ENCODE measurements around the gene CNTLN.

The CNTLN gene

GRCh38 chr9:17294822-17295624 is 160.2 kb downstream of the CNTLN start:
- Histone ChIP-seq H3K27ac (ENCODE audit: low read depth, low read length, severe bottlenecking) (no peak overlapping the region), H3K4me3 (ENCODE audit: extremely low read depth, insufficient read depth, low read length, poor library complexity, severe bottlenecking) (no peak overlapping the region), H3K4me1 (ENCODE audit: control insufficient read depth, insufficient read depth, low read length, poor library complexity, severe bottlenecking) (peaks cover 3% of the 10 kb centered on the region), H3K36me3 (ENCODE audit: control insufficient read depth, insufficient read depth, low read length) (no peaks in the 10 kb centered on the region), H3K9me3 (ENCODE audit: control insufficient read depth, low read length) (no peaks in the 10 kb centered on the region)
- WGBS, 2 experiments (ENCODE audit: insufficient coverage in 2 of 2) = 94 to 96% methylated on average over 32 to 34 of the region's 41 CpGs

- Histone ChIP-seq H3K27ac (ENCODE audit: low read depth, low read length, severe bottlenecking) (no peak overlapping the region), H3K4me3 (ENCODE audit: extremely low read depth, insufficient read depth, low read length, poor library complexity, severe bottlenecking) (no peak overlapping the region), H3K9me3 (ENCODE audit: control insufficient read depth, low read length) (no peaks in the 10 kb centered on the region), H3K36me3 (ENCODE audit: control insufficient read depth, insufficient read depth, low read length) (no peaks in the 10 kb centered on the region), H3K4me1 (ENCODE audit: control insufficient read depth, insufficient read depth, low read length, poor library complexity, severe bottlenecking) (no peaks in the 10 kb centered on the region)
These were observed 180.5 kb downstream of the CNTLN start for GRCh38 chr9:17315341-17315740.

GRCh38 chr9:17318821-17319320 is 184.0 kb downstream of the CNTLN start:
- Histone ChIP-seq H3K4me1 (ENCODE audit: control insufficient read depth, insufficient read depth, low read length, poor library complexity, severe bottlenecking) (no peaks in the 10 kb centered on the region), H3K36me3 (ENCODE audit: control insufficient read depth, insufficient read depth, low read length) (no peaks in the 10 kb centered on the region), H3K4me3 (ENCODE audit: extremely low read depth, insufficient read depth, low read length, poor library complexity, severe bottlenecking) (no peak overlapping the region), H3K27ac (ENCODE audit: low read depth, low read length, severe bottlenecking) (no peak overlapping the region), H3K9me3 (ENCODE audit: control insufficient read depth, low read length) (no peaks in the 10 kb centered on the region)
- WGBS, 2 experiments (ENCODE audit: insufficient coverage in 2 of 2) = 100% methylated on average over 1 to 3 of the region's 4 CpGs

GRCh38 chr9:17319864-17320263 is 185.0 kb downstream of the CNTLN start:
- Histone ChIP-seq H3K4me1 (ENCODE audit: control insufficient read depth, insufficient read depth, low read length, poor library complexity, severe bottlenecking) (no peaks in the 10 kb centered on the region), H3K9me3 (ENCODE audit: control insufficient read depth, low read length) (no peaks in the 10 kb centered on the region), H3K36me3 (ENCODE audit: control insufficient read depth, insufficient read depth, low read length) (no peaks in the 10 kb centered on the region), H3K4me3 (ENCODE audit: extremely low read depth, insufficient read depth, low read length, poor library complexity, severe bottlenecking) (no peak overlapping the region), H3K27ac (ENCODE audit: low read depth, low read length, severe bottlenecking) (no peak overlapping the region)
- no CpG with 5 or more reads among the region's 1 CpG for WGBS, 2 experiments (ENCODE audit: insufficient coverage in 2 of 2)

- no peaks in the 10 kb centered on the region for H3K36me3 ChIP-seq (ENCODE audit: control insufficient read depth, insufficient read depth, low read length)
- no peak overlapping the region for H3K27ac ChIP-seq (ENCODE audit: low read depth, low read length, severe bottlenecking)
- no peaks in the 10 kb centered on the region for H3K4me1 ChIP-seq (ENCODE audit: control insufficient read depth, insufficient read depth, low read length, poor library complexity, severe bottlenecking)
- 92% methylated on average over 3 of the region's 10 CpGs; no CpG with 5 or more reads in 1 of the 2 experiments for WGBS, 2 experiments (ENCODE audit: insufficient coverage in 2 of 2)
- no peaks in the 10 kb centered on the region for H3K9me3 ChIP-seq (ENCODE audit: control insufficient read depth, low read length)
- no peak overlapping the region for H3K4me3 ChIP-seq (ENCODE audit: extremely low read depth, insufficient read depth, low read length, poor library complexity, severe bottlenecking)
These were observed 188.3 kb downstream of the CNTLN start for GRCh38 chr9:17322882-17323864.

- Histone ChIP-seq H3K36me3 (ENCODE audit: control insufficient read depth, insufficient read depth, low read length) (no peaks in the 10 kb centered on the region), H3K4me3 (ENCODE audit: extremely low read depth, insufficient read depth, low read length, poor library complexity, severe bottlenecking) (no peak overlapping the region), H3K27ac (ENCODE audit: low read depth, low read length, severe bottlenecking) (no peak overlapping the region), H3K9me3 (ENCODE audit: control insufficient read depth, low read length) (no peaks in the 10 kb centered on the region), H3K4me1 (ENCODE audit: control insufficient read depth, insufficient read depth, low read length, poor library complexity, severe bottlenecking) (no peaks in the 10 kb centered on the region)
- WGBS, 2 experiments (ENCODE audit: insufficient coverage in 2 of 2) = 83 to 100% methylated on average over 1 to 2 of the region's 2 CpGs
These were observed 193.5 kb downstream of the CNTLN start for GRCh38 chr9:17328331-17328730.

GRCh38 chr9:17330097-17330496 is 195.3 kb downstream of the CNTLN start:
- Histone ChIP-seq H3K9me3 (ENCODE audit: control insufficient read depth, low read length) (no peaks in the 10 kb centered on the region), H3K36me3 (ENCODE audit: control insufficient read depth, insufficient read depth, low read length) (no peaks in the 10 kb centered on the region), H3K4me1 (ENCODE audit: control insufficient read depth, insufficient read depth, low read length, poor library complexity, severe bottlenecking) (no peaks in the 10 kb centered on the region), H3K27ac (ENCODE audit: low read depth, low read length, severe bottlenecking) (no peak overlapping the region), H3K4me3 (ENCODE audit: extremely low read depth, insufficient read depth, low read length, poor library complexity, severe bottlenecking) (no peak overlapping the region)

- Histone ChIP-seq H3K4me1 (ENCODE audit: control insufficient read depth, insufficient read depth, low read length, poor library complexity, severe bottlenecking) (no peaks in the 10 kb centered on the region), H3K27ac (ENCODE audit: low read depth, low read length, severe bottlenecking) (no peak overlapping the region), H3K36me3 (ENCODE audit: control insufficient read depth, insufficient read depth, low read length) (no peaks in the 10 kb centered on the region), H3K4me3 (ENCODE audit: extremely low read depth, insufficient read depth, low read length, poor library complexity, severe bottlenecking) (no peak overlapping the region), H3K9me3 (ENCODE audit: control insufficient read depth, low read length) (no peaks in the 10 kb centered on the region)
- WGBS, 2 experiments (ENCODE audit: insufficient coverage in 2 of 2) = no CpG with 5 or more reads among the region's 3 CpGs
These were observed 197.3 kb downstream of the CNTLN start for GRCh38 chr9:17332115-17332514.

GRCh38 chr9:17339156-17339555 is 204.3 kb downstream of the CNTLN start:
- H3K27ac ChIP-seq (ENCODE audit: low read depth, low read length, severe bottlenecking) = no peak overlapping the region
- no peaks in the 10 kb centered on the region for H3K9me3 ChIP-seq (ENCODE audit: control insufficient read depth, low read length)
- H3K4me1 ChIP-seq (ENCODE audit: control insufficient read depth, insufficient read depth, low read length, poor library complexity, severe bottlenecking) = no peaks in the 10 kb centered on the region
- H3K36me3 ChIP-seq (ENCODE audit: control insufficient read depth, insufficient read depth, low read length) = no peaks in the 10 kb centered on the region
- no peak overlapping the region for H3K4me3 ChIP-seq (ENCODE audit: extremely low read depth, insufficient read depth, low read length, poor library complexity, severe bottlenecking)

- no peak overlapping the region for H3K27ac ChIP-seq (ENCODE audit: low read depth, low read length, severe bottlenecking)
- no peaks in the 10 kb centered on the region for H3K36me3 ChIP-seq (ENCODE audit: control insufficient read depth, insufficient read depth, low read length)
- H3K4me1 ChIP-seq (ENCODE audit: control insufficient read depth, insufficient read depth, low read length, poor library complexity, severe bottlenecking) = no peaks in the 10 kb centered on the region
- no peaks in the 10 kb centered on the region for H3K9me3 ChIP-seq (ENCODE audit: control insufficient read depth, low read length)
- 94 to 100% methylated on average over 2 to 4 of the region's 4 CpGs for WGBS, 2 experiments (ENCODE audit: insufficient coverage in 2 of 2)
- H3K4me3 ChIP-seq (ENCODE audit: extremely low read depth, insufficient read depth, low read length, poor library complexity, severe bottlenecking) = no peak overlapping the region
These were observed 207.9 kb downstream of the CNTLN start for GRCh38 chr9:17342696-17343095.

GRCh38 chr9:17349831-17350230 is 215.0 kb downstream of the CNTLN start:
- no peaks in the 10 kb centered on the region for H3K36me3 ChIP-seq (ENCODE audit: control insufficient read depth, insufficient read depth, low read length)
- H3K27ac ChIP-seq (ENCODE audit: low read depth, low read length, severe bottlenecking) = no peak overlapping the region
- no peaks in the 10 kb centered on the region for H3K9me3 ChIP-seq (ENCODE audit: control insufficient read depth, low read length)
- no peaks in the 10 kb centered on the region for H3K4me1 ChIP-seq (ENCODE audit: control insufficient read depth, insufficient read depth, low read length, poor library complexity, severe bottlenecking)
- H3K4me3 ChIP-seq (ENCODE audit: extremely low read depth, insufficient read depth, low read length, poor library complexity, severe bottlenecking) = no peak overlapping the region
